HG03521 (cell line): ENCODE measurements around the gene DCHS2.
A peak's percentile ranks its signal among the peaks of the same experiment; 100 is the strongest.

ENCODE experiments used
- ATAC-seq: cut with Tn5 transposase; IDR thresholded peaks from one replicate; pipeline ENCODE4 v1.9.1; 2021; ENCODE audit warnings: mild to moderate bottlenecking, moderate library complexity; ENCODE audit not compliant: unreplicated experiment

Gene DCHS2

DNA sequence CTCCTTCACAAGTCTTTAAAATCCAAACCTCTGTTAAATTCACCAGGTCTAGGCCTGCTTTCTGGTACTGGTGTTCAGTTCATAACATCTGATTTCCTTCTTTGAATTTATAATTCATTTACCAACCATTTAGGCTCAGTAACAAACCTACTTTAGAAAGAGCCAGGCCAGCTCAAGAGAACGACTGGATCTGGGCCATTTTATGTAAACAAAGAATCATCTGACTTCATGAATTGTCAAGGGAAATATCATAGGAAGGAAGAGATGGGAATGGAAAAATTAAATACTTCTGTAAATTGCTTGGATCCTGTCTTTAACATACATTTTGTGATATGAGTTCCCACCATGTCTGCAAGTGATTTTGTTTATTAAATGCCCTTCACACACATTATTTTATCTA is 36.5 kb downstream of the DCHS2 start:
- ATAC-seq: no peak

DNA sequence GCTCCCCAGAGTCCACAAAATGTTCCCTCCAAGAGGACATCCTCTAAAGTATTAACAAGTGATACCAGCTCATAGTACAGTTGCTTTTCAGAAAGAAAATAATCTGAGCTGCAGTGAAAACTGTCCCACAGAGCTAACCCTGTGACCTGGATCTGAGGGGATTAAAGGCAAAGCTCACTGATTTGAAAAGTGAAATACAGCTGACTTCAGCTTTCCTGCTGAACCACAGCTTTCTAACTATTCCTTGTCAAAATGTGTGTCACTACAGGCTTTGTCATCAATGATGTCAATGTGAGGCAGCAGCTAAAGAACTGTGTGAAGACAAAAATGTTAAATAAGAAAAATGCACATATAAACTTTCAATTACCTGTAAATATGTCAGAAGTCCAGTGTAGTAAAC is 36.9 kb downstream of the DCHS2 start:
- no peak for ATAC-seq

GRCh38 chr4:154452798-154453346 is 38.7 kb downstream of the DCHS2 start:
- no peak for ATAC-seq

- no peak for ATAC-seq
These were observed 40.6 kb downstream of the DCHS2 start for GRCh38 chr4:154450966-154451365.

DNA sequence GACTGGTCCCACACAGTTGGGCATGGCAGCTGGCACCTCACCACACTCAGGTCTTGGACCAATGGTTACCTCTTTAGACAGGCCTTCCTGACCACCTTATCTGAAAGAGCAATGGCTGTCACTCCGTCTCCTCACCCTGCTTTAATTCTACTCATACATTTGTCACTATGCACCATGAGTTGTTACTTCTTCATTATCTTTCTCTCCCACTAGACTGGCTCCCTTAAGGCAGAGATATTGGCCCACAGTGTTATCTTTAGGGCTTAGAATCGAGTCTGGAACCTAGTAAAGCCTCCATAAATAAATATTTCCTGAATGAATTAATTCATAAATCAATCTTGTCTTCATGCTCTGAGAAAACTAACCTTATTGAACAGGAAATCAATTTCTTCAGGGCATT is 46.6 kb downstream of the DCHS2 start:
- no peak for ATAC-seq

- no peak for ATAC-seq
These were observed 49.6 kb downstream of the DCHS2 start for GRCh38 chr4:154441982-154442381.

DNA sequence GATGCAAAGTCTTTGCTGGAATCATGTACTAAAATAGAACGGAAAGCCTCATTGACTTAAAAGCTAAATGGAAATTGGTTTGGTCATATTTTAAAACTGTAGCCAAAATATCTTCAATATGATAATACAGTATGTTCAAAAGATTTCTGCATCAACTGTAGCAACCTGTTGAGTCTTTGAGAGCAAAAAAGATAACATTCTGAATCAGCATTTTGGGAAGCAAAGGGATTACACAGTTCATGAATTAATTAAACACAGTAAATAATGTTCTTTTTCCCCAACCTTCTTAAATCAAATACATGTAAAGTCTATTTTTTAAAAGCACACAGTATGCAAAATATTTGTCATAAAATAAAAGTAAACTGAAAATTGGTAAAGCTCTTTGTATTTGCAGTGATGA is 50.5 kb downstream of the DCHS2 start:
- no peak for ATAC-seq

DNA sequence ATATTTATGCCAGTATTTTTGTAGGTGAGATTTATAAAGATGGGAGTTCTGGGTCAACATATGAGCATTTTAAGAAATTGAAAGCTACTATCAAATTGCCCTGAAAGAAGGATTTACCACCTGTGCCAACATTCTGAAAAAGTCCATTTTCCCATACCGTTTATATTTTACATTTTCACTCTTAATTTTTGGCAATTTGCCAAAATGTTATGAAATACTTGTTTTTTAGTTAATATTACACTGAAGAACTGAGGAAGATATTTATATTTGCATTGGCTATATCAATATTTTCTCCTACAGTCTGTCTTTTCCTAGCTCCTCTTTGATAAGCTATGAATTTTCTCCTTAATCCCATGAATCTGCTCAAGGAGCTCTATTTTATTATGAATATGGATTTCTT is 52.4 kb downstream of the DCHS2 start:
- no peak for ATAC-seq

DNA sequence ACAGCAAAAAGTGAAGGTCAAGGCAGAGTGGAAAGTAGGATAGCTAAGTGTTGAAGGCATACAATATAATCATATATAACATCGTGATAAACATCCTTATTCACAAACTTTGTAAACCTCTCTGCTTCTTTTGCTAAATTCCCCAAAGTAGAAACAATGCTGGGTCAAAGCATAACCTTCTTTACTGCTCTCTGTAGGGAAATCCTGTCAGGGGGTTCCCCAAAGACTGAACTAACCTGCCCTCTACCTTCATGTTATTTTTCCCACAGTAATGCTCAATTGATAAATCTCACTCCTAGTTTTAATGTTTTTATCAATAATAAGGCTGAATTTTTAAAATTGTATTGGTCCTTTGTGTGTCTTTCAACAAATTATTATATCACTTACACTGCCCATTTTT is 55.7 kb downstream of the DCHS2 start:
- ATAC-seq: no peak

- no peak for ATAC-seq
These were observed 58.1 kb downstream of the DCHS2 start for GRCh38 chr4:154433543-154433942.

DNA sequence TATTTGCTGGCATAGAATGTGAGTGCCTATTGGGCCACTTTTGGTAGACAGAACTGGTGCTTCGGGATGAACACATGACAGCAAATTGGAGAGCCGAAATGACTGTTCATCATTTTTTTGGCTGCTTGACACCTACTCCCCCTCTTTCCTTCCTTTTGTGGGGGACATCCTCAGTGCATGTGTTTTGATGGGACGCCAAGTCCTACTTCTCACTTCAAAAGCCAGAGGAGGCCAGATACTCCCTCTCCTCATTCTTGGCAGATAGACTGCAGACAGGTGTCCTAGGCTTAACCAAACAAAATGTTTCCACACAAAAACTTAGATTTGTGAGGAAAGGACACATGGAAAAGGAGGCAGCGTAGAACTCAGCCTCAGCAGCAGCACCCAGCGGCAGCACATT is 62.4 kb downstream of the DCHS2 start:
- ATAC-seq: no peak

GRCh38 chr4:154427149-154427548 is 64.5 kb downstream of the DCHS2 start:
- ATAC-seq: no peak

DNA sequence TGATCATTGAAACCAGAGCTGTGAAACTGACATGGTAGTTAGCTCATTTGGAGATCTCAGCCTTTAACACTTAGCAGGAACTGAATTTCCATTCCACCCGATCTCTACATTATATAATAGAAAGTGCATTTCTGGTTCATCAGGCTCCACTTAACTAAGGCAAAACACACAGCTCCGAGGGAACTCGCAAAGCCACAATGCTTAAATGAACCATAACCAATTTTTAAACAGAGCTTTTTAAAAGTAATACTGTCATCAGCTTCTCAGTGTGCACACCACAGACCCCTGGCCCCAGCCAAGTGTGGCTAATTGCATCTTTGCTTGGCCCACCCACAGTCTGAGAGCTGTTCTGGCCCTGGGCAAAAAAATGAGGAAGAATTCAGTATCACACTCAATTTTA is 66.1 kb downstream of the DCHS2 start:
- ATAC-seq: no peak

DNA sequence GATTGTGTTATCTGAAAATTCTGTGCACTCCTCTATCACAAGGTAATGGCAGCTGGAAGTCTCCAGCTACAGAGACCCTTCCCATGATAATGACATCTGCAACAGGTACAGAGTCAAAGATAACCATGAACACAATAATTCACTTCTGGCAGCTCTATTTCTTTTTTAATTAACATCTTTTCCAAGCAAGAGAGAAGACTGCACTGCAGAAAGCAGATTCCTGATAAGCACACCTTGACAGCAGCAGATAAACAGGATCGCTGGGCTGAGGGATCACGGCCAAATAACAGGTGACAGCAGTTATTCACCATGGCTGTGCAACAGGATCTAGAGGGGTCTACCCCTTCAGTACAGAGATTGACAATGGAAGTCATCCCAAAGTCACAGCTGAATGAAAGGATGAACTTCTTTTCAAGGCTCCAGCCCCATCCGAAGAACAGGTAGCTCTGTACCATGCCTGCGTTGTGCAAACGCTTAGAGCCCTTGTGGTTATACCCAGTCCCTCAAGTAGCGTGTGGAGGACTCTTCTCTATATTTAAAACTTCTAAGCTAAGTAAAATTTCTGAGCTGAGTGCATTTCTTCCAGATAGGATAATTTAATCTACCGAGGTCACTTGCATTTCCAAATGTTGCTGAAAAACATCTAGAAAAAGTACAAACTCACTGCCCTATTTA is 66.7 kb downstream of the DCHS2 start:
- no peak for ATAC-seq

DNA sequence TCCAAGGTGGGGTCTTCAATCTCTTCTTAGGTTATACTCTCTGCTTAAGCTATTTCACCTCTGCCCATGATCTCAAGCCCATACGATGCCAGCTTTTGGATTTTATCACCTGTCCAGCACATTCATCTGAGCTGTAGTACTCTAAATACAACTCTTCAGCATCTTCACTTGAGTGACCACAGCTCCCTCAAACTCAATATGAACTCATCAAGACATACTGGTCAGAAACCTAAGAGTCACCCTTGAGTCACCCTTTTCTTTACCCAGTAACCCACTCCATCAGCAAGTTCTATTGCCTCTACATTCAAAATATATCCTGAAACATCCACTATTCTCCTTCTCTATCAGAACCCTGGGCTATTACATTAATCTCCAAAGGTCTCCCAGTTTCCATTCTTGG is 69.4 kb downstream of the DCHS2 start:
- no peak for ATAC-seq

GRCh38 chr4:154421618-154422017 is 70.0 kb downstream of the DCHS2 start:
- peak; percentile 56 for ATAC-seq

DNA sequence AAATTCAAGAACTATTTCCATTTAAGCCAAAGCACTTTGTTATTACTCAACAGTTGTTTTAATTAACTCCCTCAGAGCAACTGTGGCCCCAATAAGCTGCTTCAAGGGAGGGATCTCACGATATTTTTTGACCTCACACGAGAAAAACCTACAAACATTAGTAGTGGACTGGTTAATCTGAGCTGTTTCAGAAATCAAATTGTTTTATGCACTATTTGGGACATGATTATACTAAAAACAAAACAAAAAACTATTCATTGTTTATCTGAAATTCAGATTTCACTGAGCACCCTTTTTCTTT is 74.3 kb downstream of the DCHS2 start:
- ATAC-seq: no peak

GRCh38 chr4:154416190-154416547 is 75.4 kb downstream of the DCHS2 start:
- no peak for ATAC-seq

- no peak for ATAC-seq
These were observed 76.3 kb downstream of the DCHS2 start for GRCh38 chr4:154415313-154415712.

GRCh38 chr4:154414796-154415195 is 76.8 kb downstream of the DCHS2 start:
- ATAC-seq: no peak

GRCh38 chr4:154414371-154414770 is 77.2 kb downstream of the DCHS2 start:
- ATAC-seq: no peak

GRCh38 chr4:154407443-154407842 is 84.2 kb downstream of the DCHS2 start:
- no peak for ATAC-seq

- ATAC-seq: peak; percentile 61
These were observed 85.4 kb downstream of the DCHS2 start for GRCh38 chr4:154406018-154406795.
